HUDEP-2 (cell line): Measurements from ENCODE around the gene TAGLN2.
A peak's percentile ranks its signal among the peaks of the same experiment; 100 is the strongest.

Experiments used
- DNase-seq, 76 experiments: peaks; one replicate each; lab custom pipeline; 2025; ENCODE audit not compliant: unreplicated experiment in 76 of 76; lab: John Stamatoyannopoulos, UW

The TAGLN2 gene

GRCh38 chr1:159924791-159925718 is at the start of gene TAGLN2:
TAGLN2 (minus strand) TSS chr1:159925507; CDS start chr1:159920509, 4,998 bp downstream.
- DNase-seq, result peak in 73 of 76 experiments; percentile 16 to 92 (median 81)

GRCh38 chr1:159974350-159974965 is 49.2 kb upstream of the TAGLN2 start:
- DNase-seq, result no peak

DNA sequence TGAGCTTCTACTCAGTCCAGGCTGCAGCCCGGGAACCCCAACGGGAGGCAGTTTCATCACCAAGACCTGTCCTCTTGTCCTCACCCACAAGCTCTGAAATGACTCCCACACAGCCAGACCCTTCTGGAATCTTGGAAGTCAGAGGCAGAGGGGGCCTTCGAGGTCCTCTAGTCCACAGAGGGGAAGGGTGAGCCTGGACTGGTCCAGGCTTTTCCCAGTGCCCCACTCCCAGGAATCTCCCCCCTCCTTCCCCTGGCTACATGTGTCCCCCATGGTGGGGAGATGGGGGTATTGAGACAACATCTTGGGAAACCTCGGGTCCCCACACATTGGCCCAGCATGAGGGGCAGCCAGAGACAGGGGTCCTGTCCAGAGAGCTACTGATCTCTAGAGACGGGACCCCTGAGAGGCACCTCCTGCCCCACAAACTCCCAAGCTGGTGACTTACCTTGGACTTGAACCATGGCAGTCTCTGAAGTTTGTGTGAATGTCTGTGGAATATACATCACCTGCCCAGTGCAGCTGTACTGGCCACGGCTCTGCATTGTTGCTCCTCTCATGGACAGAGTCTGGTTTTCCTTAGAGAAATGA is 48.1 kb upstream of the TAGLN2 start:
- no peak for DNase-seq

- DNase-seq, result no peak
Observed at GRCh38 chr1:159972443-159973205, 47.3 kb upstream of the TAGLN2 start.

- DNase-seq, result no peak
Observed at GRCh38 chr1:159970932-159971342, 45.6 kb upstream of the TAGLN2 start.

- DNase-seq, result no peak
Observed at GRCh38 chr1:159968901-159969300, 43.6 kb upstream of the TAGLN2 start.

DNA sequence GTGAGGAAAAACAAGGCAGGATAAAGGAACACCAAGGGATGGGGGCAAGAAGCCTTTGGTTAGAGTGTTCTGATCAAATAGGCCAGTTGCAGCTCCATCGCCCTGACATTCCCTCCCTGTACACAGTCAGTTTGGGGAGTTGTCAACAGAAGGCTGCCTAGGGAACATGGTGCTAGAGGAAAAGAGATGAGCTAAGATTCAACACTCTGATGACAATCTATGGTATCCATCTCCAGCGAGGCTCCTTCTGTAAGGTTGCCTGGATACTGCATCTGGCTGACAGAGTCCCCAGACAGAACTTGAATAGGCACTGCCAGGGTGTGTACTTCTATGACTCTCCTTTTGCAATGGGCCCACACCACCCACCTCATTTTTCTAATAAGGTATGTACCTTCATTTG is 40.0 kb upstream of the TAGLN2 start:
- DNase-seq, result no peak

DNA sequence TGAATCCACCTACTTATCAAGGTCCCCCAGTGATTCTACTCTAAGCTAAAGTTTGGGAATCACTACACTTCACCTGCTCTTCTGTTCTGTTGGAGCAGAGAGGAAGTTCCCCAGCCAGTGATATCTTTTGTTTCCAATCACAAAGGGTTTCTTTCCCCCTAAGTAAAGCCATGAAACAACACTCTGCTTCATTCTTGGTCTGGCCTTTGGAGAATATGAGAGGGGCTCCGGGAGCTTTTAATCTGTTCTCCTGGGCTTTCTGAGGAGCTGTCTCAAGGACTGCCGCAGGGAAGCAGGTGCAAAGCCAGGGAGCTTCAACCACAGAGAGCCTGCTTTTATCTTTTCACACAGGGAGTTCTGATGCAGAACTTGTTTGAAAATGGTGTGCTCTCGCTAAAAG is 38.8 kb upstream of the TAGLN2 start:
- DNase-seq, result no peak

DNA sequence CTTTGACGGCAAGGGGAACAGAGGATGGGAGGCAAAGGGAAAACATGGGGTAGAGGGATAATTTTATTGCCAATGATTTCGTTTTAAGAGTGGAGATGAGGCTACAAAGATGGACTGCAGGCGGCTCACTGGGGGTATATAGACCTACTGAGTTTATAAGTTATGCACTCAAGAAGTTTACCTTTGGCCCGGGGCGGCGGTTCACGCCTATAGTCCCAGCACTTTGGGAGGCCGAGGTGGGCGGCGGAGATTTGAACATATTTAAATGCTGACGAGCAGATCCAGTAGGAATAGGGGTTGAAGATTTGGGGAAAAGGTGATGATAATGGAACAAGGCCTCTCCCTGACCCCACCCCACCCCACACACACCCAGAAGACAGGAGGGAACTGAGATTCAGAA is 36.9 kb upstream of the TAGLN2 start:
- DNase-seq, result no peak

DNA sequence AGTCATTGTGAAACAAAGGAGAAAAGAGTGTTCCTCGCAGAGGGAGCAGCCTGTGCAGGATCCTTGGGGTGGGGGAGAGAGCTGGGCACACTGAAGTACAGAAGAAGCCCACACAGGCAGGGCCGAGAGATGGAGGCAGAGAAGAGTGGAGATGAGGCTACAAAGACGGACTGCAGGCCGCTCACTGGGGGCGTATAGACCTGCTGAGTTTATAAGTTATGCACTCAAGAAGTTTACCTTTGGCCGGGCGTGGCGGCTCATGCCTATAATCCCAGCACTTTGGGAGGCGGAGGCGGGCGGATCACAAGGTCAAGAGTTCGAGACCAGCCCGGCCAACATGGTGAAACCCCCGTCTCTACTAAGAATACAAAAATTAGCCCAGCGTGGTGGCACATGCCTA is 36.3 kb upstream of the TAGLN2 start:
- DNase-seq, result no peak

- peak in 8 of 76 experiments; percentile 8 to 43 (median 20) for DNase-seq
Observed at GRCh38 chr1:159960721-159961381, 35.5 kb upstream of the TAGLN2 start.

GRCh38 chr1:159959451-159959850 is 34.1 kb upstream of the TAGLN2 start:
- no peak for DNase-seq

DNA sequence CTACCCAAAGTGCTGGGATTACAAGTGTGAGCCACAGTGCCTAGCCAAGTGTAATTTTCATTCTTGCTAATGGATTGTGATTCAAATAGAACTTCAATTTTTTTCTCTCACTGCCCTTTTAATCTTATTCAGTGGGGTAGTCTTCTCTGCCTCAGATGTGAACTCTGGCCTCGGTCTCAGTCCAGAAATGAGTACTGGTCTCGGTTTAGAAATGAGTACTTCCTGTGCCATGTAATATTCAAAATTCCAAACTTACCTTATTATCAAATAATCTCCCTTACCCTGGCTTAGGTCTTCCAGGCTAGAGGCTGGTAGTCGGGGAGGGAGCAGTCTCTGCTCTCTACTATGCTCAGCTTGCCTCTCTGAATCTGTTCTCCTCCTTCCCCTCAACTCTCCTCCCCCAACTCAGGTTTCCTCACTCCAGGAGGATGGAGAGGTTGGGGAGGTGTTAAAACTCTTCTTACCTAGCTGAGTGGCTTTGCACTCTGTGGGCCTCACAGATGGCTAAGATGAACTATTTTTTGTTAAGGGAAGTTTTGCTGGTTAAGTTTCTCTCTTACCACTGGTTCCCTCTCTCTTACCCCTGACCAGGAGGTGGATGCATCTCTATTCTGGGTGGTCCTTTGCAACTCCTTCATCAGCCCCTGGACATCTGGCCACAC is 33.5 kb upstream of the TAGLN2 start:
- no peak for DNase-seq

DNA sequence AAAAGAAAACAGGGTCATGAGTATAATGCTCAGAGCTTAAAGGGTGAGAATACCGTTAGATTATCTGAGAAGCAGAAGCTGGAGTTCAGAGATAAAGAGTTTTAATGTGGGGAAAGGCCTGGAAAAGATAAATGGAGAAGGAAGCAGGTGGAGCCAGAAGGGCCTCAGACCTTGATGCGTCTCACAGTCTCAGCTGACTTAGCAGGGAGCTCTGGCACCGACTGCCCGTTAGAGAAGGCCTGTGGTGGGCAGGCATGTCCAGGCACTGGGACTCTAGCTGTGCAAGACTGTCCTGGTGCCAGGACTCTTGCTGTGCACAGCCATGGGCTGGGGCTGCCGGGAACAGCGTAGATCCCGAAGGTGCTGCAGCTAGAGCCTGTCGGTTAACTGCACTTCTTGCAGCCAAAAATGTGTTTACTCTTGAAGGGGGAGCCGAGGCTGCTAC is 32.5 kb upstream of the TAGLN2 start:
- DNase-seq, result peak in 33 of 76 experiments; percentile 3 to 60 (median 27)

GRCh38 chr1:159955456-159955855 is 30.1 kb upstream of the TAGLN2 start:
- DNase-seq, result no peak

DNA sequence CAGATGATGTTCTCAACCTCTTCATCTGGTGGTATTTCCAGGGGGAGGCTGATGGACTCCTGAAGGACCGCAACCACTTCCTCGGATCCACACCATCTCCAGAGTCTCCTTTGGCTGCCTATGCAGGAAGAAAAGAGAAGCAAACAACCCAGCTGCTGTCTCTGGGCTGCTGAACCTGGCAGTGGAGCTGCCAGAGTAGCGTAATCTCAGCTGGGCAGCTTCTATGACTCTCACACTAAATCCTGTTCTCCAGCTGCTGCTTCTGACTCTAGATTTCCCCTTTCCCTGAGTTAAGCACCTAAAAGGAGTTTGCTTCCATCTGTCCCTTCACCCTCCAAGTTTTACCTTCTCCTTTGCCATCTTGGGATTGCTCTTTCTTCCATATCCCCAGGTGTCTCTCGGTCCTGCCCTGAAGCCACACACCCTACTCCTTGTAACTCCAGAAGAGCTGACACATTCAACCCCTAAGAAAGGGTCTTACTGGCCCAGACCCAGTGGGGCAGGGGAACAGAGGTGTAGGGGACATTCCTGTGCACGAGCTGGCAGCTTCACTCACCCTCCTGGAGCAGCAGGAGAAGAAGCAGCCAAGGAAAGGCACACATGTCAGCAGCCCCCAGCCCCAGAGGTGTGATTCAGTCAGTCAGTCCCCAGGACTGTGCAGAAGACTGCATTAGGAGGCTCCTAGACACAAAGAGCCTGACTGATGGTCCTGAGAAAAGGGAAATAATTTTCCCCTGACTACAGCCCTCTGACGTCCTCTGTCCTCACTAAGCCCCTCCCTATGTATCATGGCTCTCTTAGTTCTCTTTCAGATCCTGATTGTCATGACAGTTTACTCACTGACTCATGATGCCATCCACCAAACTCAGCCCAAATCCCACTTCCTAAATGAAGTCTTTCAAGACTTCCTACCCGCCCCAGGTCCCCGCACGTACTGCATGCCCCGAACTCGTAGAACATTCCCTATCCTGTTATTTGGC is 28.5 kb upstream of the TAGLN2 start, which contains the start of gene SLAMF9:
Gene SLAMF9 (minus strand): TSS at position 702 of the 980 bp plus-strand sequence. CDS start 100 bp downstream, at position 602.
- DNase-seq, result no peak

GRCh38 chr1:159952932-159953331 is 27.6 kb upstream of the TAGLN2 start:
- DNase-seq, result no peak

DNA sequence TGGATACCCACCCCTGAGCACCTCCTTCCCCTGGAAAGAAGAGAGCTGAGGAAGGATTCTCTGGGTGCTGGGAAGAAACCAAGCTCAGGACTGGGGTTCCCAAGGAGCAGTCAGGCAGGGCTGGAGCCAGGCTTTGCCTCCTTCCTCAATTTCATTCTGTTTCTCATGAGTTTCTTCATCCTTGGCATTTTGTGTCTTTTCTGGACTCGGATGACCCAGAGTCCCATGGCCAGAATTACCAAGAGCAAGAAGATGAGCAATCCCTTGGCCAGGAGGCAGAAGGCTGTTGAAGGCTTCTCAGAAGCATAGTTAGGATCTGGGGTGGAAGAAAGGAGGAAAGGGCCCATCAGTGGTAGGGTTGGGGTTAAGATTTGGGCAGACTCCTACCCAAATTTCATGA is 26.2 kb upstream of the TAGLN2 start:
- DNase-seq, result no peak
